ENCODE results near the gene FRG1. TPM values are rescaled to one million over a fixed set of nuclear protein-coding genes. Genes with fewer than 3 reads are reported as not detected.
"Not testable (repeated sequence)": the region's sequence is repeated elsewhere in the genome, so short reads cannot be mapped to it uniquely, and the experiment has no call there.

Gene FRG1
- total RNA-seq, 1 donor from 2014 or later = 67.6 TPM

- intact Hi-C loops (cut with micrococcal nuclease) = not testable (repeated sequence)
Measured at GRCh38 chr4:189984661-189985060, 44.0 kb downstream of the FRG1 start.

- intact Hi-C loops (cut with micrococcal nuclease) = not testable (repeated sequence)
Measured at GRCh38 chr4:189985651-189986243, 45.1 kb downstream of the FRG1 start.

GRCh38 chr4:189988877-189989431 is 48.3 kb downstream of the FRG1 start:
- intact Hi-C loops (cut with micrococcal nuclease) = no loop called here

GRCh38 chr4:189989941-189990340 is 49.3 kb downstream of the FRG1 start:
- intact Hi-C loops (cut with micrococcal nuclease) = not testable (repeated sequence)

Other genes starting within 250 kb of the FRG1 start
- not detected in 2 replicates for gene FRG2, start 86.4 kb downstream of the FRG1 start, total RNA-seq
- gene DBET, start 123.6 kb downstream of the FRG1 start, total RNA-seq = not detected in 2 replicates
- gene DUX4, start 232.9 kb downstream of the FRG1 start, total RNA-seq = not detected in 2 replicates